Measurements from ENCODE around the gene CCSER1.

CCSER1 gene

DNA sequence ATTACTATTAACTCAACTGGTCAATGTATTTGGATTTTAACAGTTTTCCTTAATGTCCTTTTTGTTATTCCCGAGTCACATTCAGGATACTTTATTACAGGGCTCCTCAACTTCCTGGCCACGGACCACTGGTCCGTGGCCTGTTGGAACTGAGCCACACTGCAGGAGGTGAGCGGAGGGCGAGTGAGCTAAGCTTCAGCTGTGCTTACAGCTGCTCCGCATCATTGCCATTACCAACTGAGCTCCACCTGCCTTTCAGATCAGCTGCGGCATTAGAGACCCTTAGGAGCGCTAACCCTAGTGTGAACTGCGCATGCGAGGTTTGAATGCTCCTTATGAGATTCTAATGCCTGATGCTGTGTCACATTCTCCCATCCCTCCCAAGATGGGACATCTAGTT lies 591.7 kb downstream of the CCSER1 start:
- H3K4me3 ChIP-seq (ENCODE audit: low read depth, low read length) = no peak overlapping the region
- TF ChIP-seq, protein P1, sequence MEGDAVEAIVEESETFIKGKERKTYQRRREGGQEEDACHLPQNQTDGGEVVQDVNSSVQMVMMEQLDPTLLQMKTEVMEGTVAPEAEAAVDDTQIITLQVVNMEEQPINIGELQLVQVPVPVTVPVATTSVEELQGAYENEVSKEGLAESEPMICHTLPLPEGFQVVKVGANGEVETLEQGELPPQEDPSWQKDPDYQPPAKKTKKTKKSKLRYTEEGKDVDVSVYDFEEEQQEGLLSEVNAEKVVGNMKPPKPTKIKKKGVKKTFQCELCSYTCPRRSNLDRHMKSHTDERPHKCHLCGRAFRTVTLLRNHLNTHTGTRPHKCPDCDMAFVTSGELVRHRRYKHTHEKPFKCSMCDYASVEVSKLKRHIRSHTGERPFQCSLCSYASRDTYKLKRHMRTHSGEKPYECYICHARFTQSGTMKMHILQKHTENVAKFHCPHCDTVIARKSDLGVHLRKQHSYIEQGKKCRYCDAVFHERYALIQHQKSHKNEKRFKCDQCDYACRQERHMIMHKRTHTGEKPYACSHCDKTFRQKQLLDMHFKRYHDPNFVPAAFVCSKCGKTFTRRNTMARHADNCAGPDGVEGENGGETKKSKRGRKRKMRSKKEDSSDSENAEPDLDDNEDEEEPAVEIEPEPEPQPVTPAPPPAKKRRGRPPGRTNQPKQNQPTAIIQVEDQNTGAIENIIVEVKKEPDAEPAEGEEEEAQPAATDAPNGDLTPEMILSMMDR (IDR thresholded peaks at IDR 0.05; ENCODE audit: borderline replicate concordance, insufficient read depth, low read depth, low read length) = no peak

DNA sequence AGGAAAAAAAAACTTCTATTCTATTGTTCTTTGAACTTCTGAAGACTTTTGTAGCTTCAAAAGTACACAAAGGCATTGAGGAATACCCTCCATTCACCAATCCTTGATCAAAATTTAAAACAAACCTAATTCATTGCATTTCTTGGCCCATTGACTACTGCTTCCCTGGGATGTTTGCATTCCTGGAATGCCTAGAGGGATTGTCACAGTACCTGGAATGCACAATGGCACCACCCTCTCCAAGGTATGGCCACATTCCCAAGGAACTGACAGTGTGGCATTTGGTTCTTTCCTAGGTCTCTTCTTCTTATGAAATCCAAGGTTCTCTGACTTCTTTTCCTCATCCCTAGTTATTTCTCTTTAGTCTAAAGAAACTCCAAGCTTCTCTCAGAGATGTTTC lies 600.7 kb downstream of the CCSER1 start:
- TF ChIP-seq, protein P1 (IDR thresholded peaks at IDR 0.05; ENCODE audit: borderline replicate concordance, insufficient read depth, low read depth, low read length) = no peak
- H3K4me3 ChIP-seq (ENCODE audit: low read depth, low read length) = no peak overlapping the region

DNA sequence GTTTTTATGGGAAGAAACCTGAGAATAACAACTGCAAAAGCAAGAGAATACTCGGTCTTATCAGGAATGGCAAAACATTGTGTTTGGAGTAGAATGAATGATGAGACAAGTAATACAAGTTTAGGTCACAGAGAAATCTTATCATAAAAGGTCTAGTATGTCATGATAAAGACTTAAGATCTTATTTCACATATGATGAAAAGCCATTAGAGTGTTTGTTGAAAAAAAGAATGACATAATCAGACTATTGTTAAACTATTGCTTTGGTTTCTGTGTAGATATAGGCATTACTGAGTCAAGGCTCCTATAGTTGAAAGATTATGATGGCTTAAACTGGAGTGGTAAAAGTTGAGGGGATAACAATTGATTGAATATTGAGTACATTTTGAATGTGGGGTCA lies 603.6 kb downstream of the CCSER1 start:
- TF ChIP-seq, protein P1 (IDR thresholded peaks at IDR 0.05; ENCODE audit: borderline replicate concordance, insufficient read depth, low read depth, low read length) = no peak
- no peak overlapping the region for H3K4me3 ChIP-seq (ENCODE audit: low read depth, low read length)

DNA sequence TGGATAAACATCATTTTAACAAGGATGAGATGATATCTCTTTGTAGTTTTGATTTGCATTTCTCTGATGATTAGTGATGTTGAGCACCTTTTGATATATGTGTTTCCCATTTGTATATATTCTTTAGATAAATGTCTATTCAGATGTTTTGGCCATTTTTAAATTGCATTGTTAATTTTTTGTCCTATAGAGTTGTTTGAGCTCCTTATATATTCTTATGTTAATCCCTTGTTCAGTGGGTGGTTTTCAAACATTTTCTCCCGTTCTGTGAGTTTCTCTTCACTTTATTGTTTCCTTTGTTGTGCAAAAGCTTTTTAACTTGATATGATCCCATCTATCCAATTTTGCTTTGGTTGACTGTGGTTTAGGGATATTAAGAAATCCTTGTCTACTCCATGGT lies 606.0 kb downstream of the CCSER1 start:
- TF ChIP-seq, protein P1 (IDR thresholded peaks at IDR 0.05; ENCODE audit: borderline replicate concordance, insufficient read depth, low read depth, low read length) = no peak
- no peak overlapping the region for H3K4me3 ChIP-seq (ENCODE audit: low read depth, low read length)

DNA sequence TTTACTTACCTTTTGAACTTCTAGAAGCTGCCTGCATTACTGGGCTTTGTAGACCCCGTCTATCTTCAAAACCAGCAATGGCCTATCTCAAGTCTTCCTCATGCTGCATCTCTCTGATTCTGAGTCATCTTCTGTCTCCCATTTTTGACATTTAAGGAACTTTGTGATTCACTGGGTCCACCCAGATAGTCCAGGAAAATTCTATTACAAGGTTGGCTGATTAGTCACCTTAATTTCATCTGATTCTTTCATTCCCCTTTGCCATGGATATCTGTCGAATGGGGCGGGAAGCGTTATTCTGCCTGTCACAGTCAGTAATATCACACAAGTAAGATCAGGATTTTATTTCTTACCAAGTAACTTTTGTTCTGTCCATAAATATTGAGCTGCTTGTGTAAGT lies 618.0 kb downstream of the CCSER1 start:
- TF ChIP-seq, protein P1 (IDR thresholded peaks at IDR 0.05; ENCODE audit: borderline replicate concordance, insufficient read depth, low read depth, low read length) = no peak
- no peak overlapping the region for H3K4me3 ChIP-seq (ENCODE audit: low read depth, low read length)

DNA sequence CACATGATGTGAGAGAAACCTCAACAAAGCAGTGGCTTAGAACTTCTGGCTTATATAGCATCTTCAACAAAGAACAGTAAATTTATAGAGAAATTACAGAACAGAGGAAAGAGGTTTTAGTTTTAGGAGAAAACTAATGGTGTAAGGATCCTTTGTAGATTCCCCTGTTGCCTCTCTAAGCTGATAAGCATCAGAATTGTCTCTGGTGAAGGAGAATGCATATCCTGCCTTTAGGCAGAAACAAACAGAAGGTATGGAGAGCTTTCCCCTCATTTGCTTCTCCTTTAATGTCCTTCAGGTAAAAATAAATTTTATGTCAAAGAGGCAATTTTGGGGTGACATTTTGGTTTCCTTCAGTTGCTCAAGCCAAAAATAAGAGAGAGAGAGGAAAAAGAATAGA lies 625.9 kb downstream of the CCSER1 start:
- H3K4me3 ChIP-seq (ENCODE audit: low read depth, low read length) = no peak overlapping the region
- TF ChIP-seq, protein P1 (IDR thresholded peaks at IDR 0.05; ENCODE audit: borderline replicate concordance, insufficient read depth, low read depth, low read length) = no peak

DNA sequence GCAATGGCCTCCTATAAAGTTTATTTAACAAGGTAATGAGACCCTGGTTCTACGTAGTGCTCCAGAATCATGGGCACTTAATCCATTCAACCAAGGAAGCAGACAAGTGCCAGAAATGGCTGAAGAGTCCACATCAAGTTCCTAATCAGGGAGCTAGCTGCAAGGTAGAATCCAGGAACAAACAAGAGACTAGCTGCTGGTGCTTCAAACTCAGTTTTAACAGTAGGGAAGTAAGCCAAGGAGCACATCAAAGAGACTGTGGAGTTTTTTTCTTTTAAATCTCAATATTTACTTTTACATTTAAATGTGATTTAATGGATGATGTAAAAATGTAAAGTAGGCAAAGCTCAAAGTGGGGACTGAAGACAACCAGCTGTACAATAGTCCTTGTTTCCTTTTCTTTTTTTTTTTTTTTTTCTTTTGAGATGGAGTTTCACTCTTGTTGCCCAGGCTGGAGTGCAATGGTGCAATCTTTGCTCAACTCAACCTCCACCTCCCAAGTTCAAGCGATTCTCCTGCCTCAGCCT lies 630.4 kb downstream of the CCSER1 start:
- TF ChIP-seq, protein P1 (IDR thresholded peaks at IDR 0.05; ENCODE audit: borderline replicate concordance, insufficient read depth, low read depth, low read length) = no peak

More for the DNA sequence above, 630.4 kb downstream of the CCSER1 start:
- no peak overlapping the region for H3K4me3 ChIP-seq (ENCODE audit: low read depth, low read length)

All from GM12875 (cell line).